Neural cell (in vitro differentiated cells): ENCODE data around the gene ANKIB1.

Source experiments
- EP300 ChIP-seq: fragments of 450-650 bp; conservative IDR thresholded peaks from 2 replicates; pipeline ENCODE4 v1.6.1; 2014; ENCODE audit warnings: antibody characterized with exemption, mild to moderate bottlenecking, moderate library complexity; ENCODE audit not compliant: poor library complexity, severe bottlenecking
- EZH2 ChIP-seq: fragments of 200-600, 300-800 bp; shearing (Covaris generic), sonication (generic); IDR thresholded peaks from 2 replicates; pipeline ENCODE4 v1.6.1; 2014; ENCODE audit warnings: antibody characterized with exemption, low read length, borderline replicate concordance, mild to moderate bottlenecking; ENCODE audit not compliant: insufficient read depth, poor library complexity, severe bottlenecking
- POLR2AphosphoS5 ChIP-seq: IDR thresholded peaks from 2 replicates; pipeline ENCODE4 v1.6.1; 2012
- RAD21 ChIP-seq: fragments of 450-650 bp; conservative IDR thresholded peaks from 2 replicates; pipeline ENCODE4 v1.6.1; 2014; ENCODE audit warnings: antibody characterized with exemption, mild to moderate bottlenecking, moderate library complexity
- SMC3 ChIP-seq: fragments of 450-650 bp; conservative IDR thresholded peaks from 2 replicates; pipeline ENCODE4 v1.6.1; 2014; ENCODE audit warnings: antibody characterized with exemption, mild to moderate bottlenecking, moderate library complexity; ENCODE audit not compliant: poor library complexity
- TAF1 ChIP-seq: IDR thresholded peaks from 2 replicates; pipeline ENCODE4 v1.6.1; 2012; ENCODE audit warnings: low read depth
- TF ChIP-seq, protein P1 (sequence below): fragments of 450-650 bp; IDR thresholded peaks from 2 replicates; pipeline ENCODE4 v1.5.1; 2014; ENCODE audit warnings: antibody characterized with exemption, mild to moderate bottlenecking, moderate library complexity; ENCODE audit not compliant: poor library complexity, severe bottlenecking
- TF ChIP-seq, protein P2 (sequence below): IDR thresholded peaks from 2 replicates; pipeline ENCODE4 v1.6.1; 2012; ENCODE audit warnings: borderline replicate concordance

DNA sequence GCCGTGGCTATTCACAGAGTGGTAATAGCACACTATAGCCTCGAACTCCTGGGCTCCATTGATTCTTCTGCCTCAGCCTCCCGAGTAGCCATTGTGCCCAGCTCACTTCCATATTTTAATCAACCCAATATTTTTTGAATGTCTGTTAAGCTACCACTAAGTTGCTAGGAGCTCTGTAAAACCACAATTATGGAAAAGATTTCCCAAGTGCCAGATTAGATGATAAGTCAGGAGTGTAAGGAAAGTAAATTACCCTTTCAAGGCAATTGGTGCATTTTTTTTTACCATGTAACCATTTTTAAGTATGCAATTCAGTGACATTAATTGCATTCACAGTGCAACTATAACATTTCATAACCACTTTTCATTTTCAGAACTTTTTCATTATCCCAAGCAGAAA, 114.0 kb downstream of the ANKIB1 start:
- TF ChIP-seq EZH2: no peak
- TF ChIP-seq, protein P1, sequence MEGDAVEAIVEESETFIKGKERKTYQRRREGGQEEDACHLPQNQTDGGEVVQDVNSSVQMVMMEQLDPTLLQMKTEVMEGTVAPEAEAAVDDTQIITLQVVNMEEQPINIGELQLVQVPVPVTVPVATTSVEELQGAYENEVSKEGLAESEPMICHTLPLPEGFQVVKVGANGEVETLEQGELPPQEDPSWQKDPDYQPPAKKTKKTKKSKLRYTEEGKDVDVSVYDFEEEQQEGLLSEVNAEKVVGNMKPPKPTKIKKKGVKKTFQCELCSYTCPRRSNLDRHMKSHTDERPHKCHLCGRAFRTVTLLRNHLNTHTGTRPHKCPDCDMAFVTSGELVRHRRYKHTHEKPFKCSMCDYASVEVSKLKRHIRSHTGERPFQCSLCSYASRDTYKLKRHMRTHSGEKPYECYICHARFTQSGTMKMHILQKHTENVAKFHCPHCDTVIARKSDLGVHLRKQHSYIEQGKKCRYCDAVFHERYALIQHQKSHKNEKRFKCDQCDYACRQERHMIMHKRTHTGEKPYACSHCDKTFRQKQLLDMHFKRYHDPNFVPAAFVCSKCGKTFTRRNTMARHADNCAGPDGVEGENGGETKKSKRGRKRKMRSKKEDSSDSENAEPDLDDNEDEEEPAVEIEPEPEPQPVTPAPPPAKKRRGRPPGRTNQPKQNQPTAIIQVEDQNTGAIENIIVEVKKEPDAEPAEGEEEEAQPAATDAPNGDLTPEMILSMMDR: no peak
- TF ChIP-seq, protein P2, sequence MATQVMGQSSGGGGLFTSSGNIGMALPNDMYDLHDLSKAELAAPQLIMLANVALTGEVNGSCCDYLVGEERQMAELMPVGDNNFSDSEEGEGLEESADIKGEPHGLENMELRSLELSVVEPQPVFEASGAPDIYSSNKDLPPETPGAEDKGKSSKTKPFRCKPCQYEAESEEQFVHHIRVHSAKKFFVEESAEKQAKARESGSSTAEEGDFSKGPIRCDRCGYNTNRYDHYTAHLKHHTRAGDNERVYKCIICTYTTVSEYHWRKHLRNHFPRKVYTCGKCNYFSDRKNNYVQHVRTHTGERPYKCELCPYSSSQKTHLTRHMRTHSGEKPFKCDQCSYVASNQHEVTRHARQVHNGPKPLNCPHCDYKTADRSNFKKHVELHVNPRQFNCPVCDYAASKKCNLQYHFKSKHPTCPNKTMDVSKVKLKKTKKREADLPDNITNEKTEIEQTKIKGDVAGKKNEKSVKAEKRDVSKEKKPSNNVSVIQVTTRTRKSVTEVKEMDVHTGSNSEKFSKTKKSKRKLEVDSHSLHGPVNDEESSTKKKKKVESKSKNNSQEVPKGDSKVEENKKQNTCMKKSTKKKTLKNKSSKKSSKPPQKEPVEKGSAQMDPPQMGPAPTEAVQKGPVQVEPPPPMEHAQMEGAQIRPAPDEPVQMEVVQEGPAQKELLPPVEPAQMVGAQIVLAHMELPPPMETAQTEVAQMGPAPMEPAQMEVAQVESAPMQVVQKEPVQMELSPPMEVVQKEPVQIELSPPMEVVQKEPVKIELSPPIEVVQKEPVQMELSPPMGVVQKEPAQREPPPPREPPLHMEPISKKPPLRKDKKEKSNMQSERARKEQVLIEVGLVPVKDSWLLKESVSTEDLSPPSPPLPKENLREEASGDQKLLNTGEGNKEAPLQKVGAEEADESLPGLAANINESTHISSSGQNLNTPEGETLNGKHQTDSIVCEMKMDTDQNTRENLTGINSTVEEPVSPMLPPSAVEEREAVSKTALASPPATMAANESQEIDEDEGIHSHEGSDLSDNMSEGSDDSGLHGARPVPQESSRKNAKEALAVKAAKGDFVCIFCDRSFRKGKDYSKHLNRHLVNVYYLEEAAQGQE: no peak
- TF ChIP-seq EP300: no peak
- no peak for TF ChIP-seq POLR2AphosphoS5
- TF ChIP-seq TAF1: no peak
- no peak for TF ChIP-seq RAD21
- TF ChIP-seq SMC3: no peak
